ENCODE results near the gene GRK5.
"Not testable (repeated sequence)": the region's sequence is repeated elsewhere in the genome, so short reads cannot be mapped to it uniquely, and the experiment has no call there.

The GRK5 gene

DNA sequence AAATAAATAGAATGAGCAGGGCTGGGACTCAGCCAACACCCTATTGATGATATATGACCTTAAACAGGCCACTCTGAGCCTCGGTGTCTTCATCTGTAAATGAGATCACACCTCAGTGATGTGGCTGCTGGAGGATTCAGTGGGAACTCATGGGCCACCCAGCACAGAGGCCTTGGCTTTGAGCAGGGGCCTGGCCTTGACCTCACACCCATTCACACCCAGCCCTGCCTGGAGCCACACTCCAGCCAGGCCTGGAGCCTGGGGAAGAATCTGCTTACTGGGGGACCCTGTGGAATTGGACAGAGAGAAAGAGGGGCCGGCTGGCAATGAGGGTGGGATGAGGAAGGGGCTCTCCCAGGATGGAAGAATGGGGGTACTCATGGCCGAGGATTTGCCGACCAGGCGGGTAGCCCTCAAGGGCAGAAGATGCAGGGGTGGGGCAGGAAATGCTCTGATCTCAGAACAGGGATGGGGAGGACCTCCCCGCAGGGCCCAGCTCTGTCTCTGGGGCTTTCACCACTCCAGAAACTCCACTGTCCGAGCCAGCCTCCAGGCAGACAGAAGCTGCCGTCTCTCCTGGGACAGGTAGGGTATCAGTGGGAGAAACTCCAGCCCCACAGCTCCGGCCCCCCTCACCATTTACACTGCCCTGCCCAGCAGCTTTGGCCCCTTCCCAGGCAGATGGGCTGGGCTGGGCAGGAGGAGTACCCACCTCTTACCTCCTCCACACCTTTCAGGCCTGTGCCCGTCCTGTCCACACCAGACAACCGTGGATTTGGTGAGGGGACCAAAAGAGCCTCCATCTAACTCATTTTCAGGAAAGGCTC, 253.2 kb downstream of the GRK5 start:
- CTCF ChIA-PET, result no interaction called here
- no peak for DNase-seq (ENCODE audit: extremely low spot score)
- TF ChIP-seq FOXK2 (IDR thresholded peaks at IDR 0.05), result no peak
- no peak for TF ChIP-seq FOXA1 (IDR thresholded peaks at IDR 0.05)
- no peak for TF ChIP-seq SP1 (IDR thresholded peaks at IDR 0.05)
- no peak for TF ChIP-seq FOXM1 (IDR thresholded peaks at IDR 0.05; ENCODE audit: borderline replicate concordance)
- TF ChIP-seq CTBP1 (IDR thresholded peaks at IDR 0.05; ENCODE audit: borderline replicate concordance), result no peak
- no peak for TF ChIP-seq ZNF384 (IDR thresholded peaks at IDR 0.05)
- TF ChIP-seq ARNT (IDR thresholded peaks at IDR 0.05), result no peak
- TF ChIP-seq NFRKB (IDR thresholded peaks at IDR 0.05), result no peak
- no peak for TF ChIP-seq PKNOX1 (IDR thresholded peaks at IDR 0.05)
- TF ChIP-seq TARDBP (IDR thresholded peaks at IDR 0.05), result no peak
- TF ChIP-seq HDGF (IDR thresholded peaks at IDR 0.05; ENCODE audit: borderline replicate concordance), result no peak
- no peak for TF ChIP-seq LEF1 (IDR thresholded peaks at IDR 0.05; ENCODE audit: borderline replicate concordance)
- TF ChIP-seq SUZ12 (IDR thresholded peaks at IDR 0.05), result no peak
- TF ChIP-seq ELF4 (IDR thresholded peaks at IDR 0.05), result no peak
- TF ChIP-seq BHLHE40 (IDR thresholded peaks at IDR 0.05; ENCODE audit: borderline replicate concordance), result no peak
- TF ChIP-seq L3MBTL2 (conservative IDR thresholded peaks at IDR 0.05), result no peak
- POLR2A ChIA-PET, result no interaction called here

DNA sequence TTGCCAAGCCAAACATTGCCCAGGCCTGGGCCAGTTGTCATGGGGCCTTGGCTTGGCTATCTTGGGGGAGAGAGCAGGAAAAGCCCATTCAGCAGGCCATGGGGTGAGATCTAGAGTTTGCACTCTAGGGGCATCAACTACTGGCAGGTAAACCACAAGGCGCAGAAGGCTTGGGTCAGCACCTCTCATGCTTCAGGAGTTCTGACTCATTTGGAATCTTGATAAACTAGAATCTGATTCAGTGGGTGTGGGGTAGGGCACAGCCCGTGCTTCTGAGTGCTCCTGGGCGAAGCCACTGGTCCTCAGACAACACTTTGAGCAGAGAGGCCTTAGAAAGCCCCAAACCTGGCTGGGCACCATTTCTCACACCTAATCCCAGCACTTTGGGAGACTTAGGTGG, 254.0 kb downstream of the GRK5 start:
- CTCF ChIA-PET, result interaction anchor here (0.7 kb wide), 1 partner anchor 261 kb away, joined by 3 read pairs; no protein-coding TSS in a partner anchor
- POLR2A ChIA-PET, result no interaction called here
- no peak for DNase-seq (ENCODE audit: extremely low spot score)
- no peak for TF ChIP-seq PKNOX1 (IDR thresholded peaks at IDR 0.05)
- TF ChIP-seq BHLHE40 (IDR thresholded peaks at IDR 0.05; ENCODE audit: borderline replicate concordance), result no peak
- no peak for TF ChIP-seq ARNT (IDR thresholded peaks at IDR 0.05)
- TF ChIP-seq L3MBTL2 (conservative IDR thresholded peaks at IDR 0.05), result no peak
- no peak for TF ChIP-seq ELF4 (IDR thresholded peaks at IDR 0.05)
- TF ChIP-seq FOXK2 (IDR thresholded peaks at IDR 0.05), result no peak
- no peak for TF ChIP-seq NFRKB (IDR thresholded peaks at IDR 0.05)

GRCh38 chr10:119461923-119462322, 254.6 kb downstream of the GRK5 start:
- DNase-seq (ENCODE audit: extremely low spot score), result no peak
- ChIA-PET CTCF (interaction anchor here (0.7 kb wide), 1 partner anchor 262 kb away, joined by 3 read pairs; no protein-coding TSS in a partner anchor), POLR2A (no interaction called here)
- TF ChIP-seq NFRKB (IDR thresholded peaks at IDR 0.05) (no peak), SUZ12 (IDR thresholded peaks at IDR 0.05) (no peak), HDGF (IDR thresholded peaks at IDR 0.05; ENCODE audit: borderline replicate concordance) (no peak), ZNF384 (IDR thresholded peaks at IDR 0.05) (no peak), FOXM1 (IDR thresholded peaks at IDR 0.05; ENCODE audit: borderline replicate concordance) (no peak), ELF4 (IDR thresholded peaks at IDR 0.05) (no peak), CTBP1 (IDR thresholded peaks at IDR 0.05; ENCODE audit: borderline replicate concordance) (no peak), BHLHE40 (IDR thresholded peaks at IDR 0.05; ENCODE audit: borderline replicate concordance) (no peak), TARDBP (IDR thresholded peaks at IDR 0.05) (no peak), FOXK2 (IDR thresholded peaks at IDR 0.05) (no peak), PKNOX1 (IDR thresholded peaks at IDR 0.05) (no peak), LEF1 (IDR thresholded peaks at IDR 0.05; ENCODE audit: borderline replicate concordance) (no peak), FOXA1 (IDR thresholded peaks at IDR 0.05) (no peak), ARNT (IDR thresholded peaks at IDR 0.05) (no peak), L3MBTL2 (conservative IDR thresholded peaks at IDR 0.05) (no peak), SP1 (IDR thresholded peaks at IDR 0.05) (no peak)

GRCh38 chr10:119462773-119463172, 255.4 kb downstream of the GRK5 start:
- ChIA-PET POLR2A (no interaction called here), CTCF (no interaction called here)
- TF ChIP-seq L3MBTL2 (conservative IDR thresholded peaks at IDR 0.05), result no peak
- no peak for TF ChIP-seq SUZ12 (IDR thresholded peaks at IDR 0.05)
- TF ChIP-seq ZNF384 (IDR thresholded peaks at IDR 0.05), result no peak
- no peak for TF ChIP-seq FOXK2 (IDR thresholded peaks at IDR 0.05)
- no peak for TF ChIP-seq SP1 (IDR thresholded peaks at IDR 0.05)
- no peak for TF ChIP-seq FOXA1 (IDR thresholded peaks at IDR 0.05)
- no peak for TF ChIP-seq FOXM1 (IDR thresholded peaks at IDR 0.05; ENCODE audit: borderline replicate concordance)
- no peak for TF ChIP-seq TARDBP (IDR thresholded peaks at IDR 0.05)
- TF ChIP-seq NFRKB (IDR thresholded peaks at IDR 0.05), result no peak
- no peak for TF ChIP-seq ARNT (IDR thresholded peaks at IDR 0.05)
- TF ChIP-seq CTBP1 (IDR thresholded peaks at IDR 0.05; ENCODE audit: borderline replicate concordance), result no peak
- no peak for TF ChIP-seq ELF4 (IDR thresholded peaks at IDR 0.05)
- no peak for TF ChIP-seq PKNOX1 (IDR thresholded peaks at IDR 0.05)
- no peak for TF ChIP-seq BHLHE40 (IDR thresholded peaks at IDR 0.05; ENCODE audit: borderline replicate concordance)
- no peak for TF ChIP-seq LEF1 (IDR thresholded peaks at IDR 0.05; ENCODE audit: borderline replicate concordance)
- no peak for TF ChIP-seq HDGF (IDR thresholded peaks at IDR 0.05; ENCODE audit: borderline replicate concordance)
- DNase-seq (ENCODE audit: extremely low spot score), result no peak

- POLR2A ChIA-PET; CTCF ChIA-PET; DNase-seq (ENCODE audit: extremely low spot score): not testable (repeated sequence)
Observed at GRCh38 chr10:119463195-119463594, 255.8 kb downstream of the GRK5 start.

Data from HEK293T (cell line).